Measurements from ENCODE around the gene GALNT2.

Gene GALNT2

DNA sequence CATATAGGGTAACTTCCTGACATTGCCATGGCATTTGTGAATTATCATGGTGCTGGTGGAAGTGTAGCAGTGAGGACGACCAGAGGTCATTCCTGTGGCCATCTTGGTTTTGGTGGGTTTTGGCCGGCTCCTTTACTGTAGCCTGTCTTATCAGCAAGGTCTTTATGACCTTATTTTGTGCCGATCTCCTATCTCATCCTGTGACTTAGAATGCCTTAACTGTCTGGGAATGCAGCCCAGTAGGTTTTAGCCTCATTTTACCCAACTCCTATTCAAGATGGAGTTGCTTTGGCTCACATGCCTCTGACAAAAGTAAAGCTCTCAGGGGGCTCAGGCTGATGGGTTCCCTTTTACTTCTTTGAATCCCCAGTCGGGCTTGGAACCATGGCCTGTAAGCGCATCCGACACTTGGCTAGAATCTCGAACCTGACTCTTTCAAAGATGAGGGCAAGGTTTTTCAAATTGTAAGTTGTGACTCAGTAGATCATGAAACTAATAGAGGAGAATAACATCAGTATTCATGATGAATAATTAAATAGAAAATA is 85.0 kb downstream of the GALNT2 start:
- Histone ChIP-seq H2BK5ac (ENCODE audit: low read length) (no peak overlapping the region), H2BK15ac (ENCODE audit: low read length) (no peak overlapping the region), H2AFZ (ENCODE audit: low read length) (no peak overlapping the region), H3K9ac (ENCODE audit: low read depth, low read length, poor library complexity) (no peak overlapping the region), H3K36me3 (replicated peaks in 1 of 2; ENCODE audit: control insufficient read depth in 2 of 2, insufficient read depth in 2 of 2, low read length in 2 of 2) (no peaks in the 10 kb centered on the region), H4K8ac (ENCODE audit: low read depth, low read length) (no peak overlapping the region), H3K9me3 (replicated peaks in 1 of 2; ENCODE audit: control insufficient read depth in 2 of 2, insufficient read depth in 1 of 2, low read depth in 1 of 2, low read length in 2 of 2) (peaks cover 1 to 5% of the 10 kb centered on the region in 2 donors), H3K18ac (ENCODE audit: low read length) (no peak overlapping the region), H3K23ac (ENCODE audit: low read depth, low read length, poor library complexity) (no peak overlapping the region), H3K79me1 (ENCODE audit: low read depth, low read length) (peaks cover 4% of the 10 kb centered on the region), H3K4ac (ENCODE audit: low read length) (no peak overlapping the region), H3K4me3 (ENCODE audit: low read length in 2 of 2) (no peak overlapping the region), H3K27me3 (ENCODE audit: control insufficient read depth in 3 of 3, insufficient read depth in 3 of 3, low read depth in 1 of 3, low read length in 3 of 3) (no peaks in the 10 kb centered on the region), H3K4me1 (ENCODE audit: control insufficient read depth in 2 of 2, insufficient read depth in 1 of 2, low read depth in 1 of 2, low read length in 2 of 2) (peaks cover 32 to 48% of the 10 kb centered on the region in 2 donors), H3K4me2 (ENCODE audit: insufficient read depth, low read length, poor library complexity, severe bottlenecking) (no peak overlapping the region), H4K91ac (ENCODE audit: low read depth, low read length, poor library complexity) (no peak overlapping the region), H3K27ac (replicated peaks; ENCODE audit: low read length) (no peak overlapping the region), H2BK120ac (ENCODE audit: low read depth, low read length) (no peak overlapping the region), H2BK12ac (ENCODE audit: low read length) (no peak overlapping the region), H2AK5ac (ENCODE audit: low read depth, low read length) (no peak overlapping the region), H3K14ac (ENCODE audit: low read length) (no peak overlapping the region)
- WGBS, 2 donors (ENCODE audit: extremely low coverage in 2 of 2, insufficient read length in 2 of 2, insufficient replicate concordance in 1 of 2): no CpG with 5 or more reads among the region's 7 CpGs
- DNase-seq (ENCODE audit: low spot score): no peak

DNA sequence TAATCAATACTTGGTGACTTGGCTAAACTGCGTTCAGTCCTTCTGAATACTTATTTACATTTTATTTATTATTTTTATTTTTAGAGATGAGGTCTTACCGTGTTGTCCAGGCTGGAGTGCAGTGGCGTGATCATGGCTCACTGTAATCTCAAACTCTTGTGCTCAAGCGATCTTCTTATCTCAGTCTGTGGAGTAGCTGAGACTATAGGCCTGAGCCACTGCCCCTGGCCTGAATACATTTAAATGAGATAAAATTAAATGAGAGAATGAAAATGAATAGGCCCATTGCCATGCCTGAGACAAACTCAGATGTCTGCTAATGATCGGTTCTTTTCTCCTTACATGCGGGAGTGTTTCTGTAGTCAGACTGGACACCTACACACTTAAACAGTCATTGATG is 86.0 kb downstream of the GALNT2 start:
- H3K27ac ChIP-seq (replicated peaks; ENCODE audit: low read length): no peak overlapping the region
- no peak overlapping the region for H3K9ac ChIP-seq (ENCODE audit: low read depth, low read length, poor library complexity)
- peaks cover 28 to 53% of the 10 kb centered on the region in 2 donors for H3K4me1 ChIP-seq (ENCODE audit: control insufficient read depth in 2 of 2, insufficient read depth in 1 of 2, low read depth in 1 of 2, low read length in 2 of 2)
- H2BK12ac ChIP-seq (ENCODE audit: low read length): no peak overlapping the region
- no peak for DNase-seq (ENCODE audit: low spot score)
- no peaks in the 10 kb centered on the region for H3K36me3 ChIP-seq (replicated peaks in 1 of 2; ENCODE audit: control insufficient read depth in 2 of 2, insufficient read depth in 2 of 2, low read length in 2 of 2)
- H3K4ac ChIP-seq (ENCODE audit: low read length): no peak overlapping the region
- H3K9me3 ChIP-seq (replicated peaks in 1 of 2; ENCODE audit: control insufficient read depth in 2 of 2, insufficient read depth in 1 of 2, low read depth in 1 of 2, low read length in 2 of 2): peaks cover 1 to 6% of the 10 kb centered on the region in 2 donors
- no peak overlapping the region for H3K14ac ChIP-seq (ENCODE audit: low read length)
- no CpG with 5 or more reads among the region's 6 CpGs for WGBS, 2 donors (ENCODE audit: extremely low coverage in 2 of 2, insufficient read length in 2 of 2, insufficient replicate concordance in 1 of 2)
- H3K4me3 ChIP-seq (ENCODE audit: low read length in 2 of 2): peak overlapping the region in 1 of 2 donors; percentile 5
- H3K4me2 ChIP-seq (ENCODE audit: insufficient read depth, low read length, poor library complexity, severe bottlenecking): no peak overlapping the region
- H2AK5ac ChIP-seq (ENCODE audit: low read depth, low read length): no peak overlapping the region
- H2BK15ac ChIP-seq (ENCODE audit: low read length): no peak overlapping the region
- peak overlapping the region; percentile 3 for H2AFZ ChIP-seq (ENCODE audit: low read length)
- H4K91ac ChIP-seq (ENCODE audit: low read depth, low read length, poor library complexity): no peak overlapping the region
- H4K8ac ChIP-seq (ENCODE audit: low read depth, low read length): no peak overlapping the region
- H3K27me3 ChIP-seq (ENCODE audit: control insufficient read depth in 3 of 3, insufficient read depth in 3 of 3, low read depth in 1 of 3, low read length in 3 of 3): no peaks in the 10 kb centered on the region
- no peak overlapping the region for H2BK5ac ChIP-seq (ENCODE audit: low read length)
- H3K79me1 ChIP-seq (ENCODE audit: low read depth, low read length): peaks cover 2% of the 10 kb centered on the region
- H3K23ac ChIP-seq (ENCODE audit: low read depth, low read length, poor library complexity): no peak overlapping the region
- no peak overlapping the region for H3K18ac ChIP-seq (ENCODE audit: low read length)
- no peak overlapping the region for H2BK120ac ChIP-seq (ENCODE audit: low read depth, low read length)

DNA sequence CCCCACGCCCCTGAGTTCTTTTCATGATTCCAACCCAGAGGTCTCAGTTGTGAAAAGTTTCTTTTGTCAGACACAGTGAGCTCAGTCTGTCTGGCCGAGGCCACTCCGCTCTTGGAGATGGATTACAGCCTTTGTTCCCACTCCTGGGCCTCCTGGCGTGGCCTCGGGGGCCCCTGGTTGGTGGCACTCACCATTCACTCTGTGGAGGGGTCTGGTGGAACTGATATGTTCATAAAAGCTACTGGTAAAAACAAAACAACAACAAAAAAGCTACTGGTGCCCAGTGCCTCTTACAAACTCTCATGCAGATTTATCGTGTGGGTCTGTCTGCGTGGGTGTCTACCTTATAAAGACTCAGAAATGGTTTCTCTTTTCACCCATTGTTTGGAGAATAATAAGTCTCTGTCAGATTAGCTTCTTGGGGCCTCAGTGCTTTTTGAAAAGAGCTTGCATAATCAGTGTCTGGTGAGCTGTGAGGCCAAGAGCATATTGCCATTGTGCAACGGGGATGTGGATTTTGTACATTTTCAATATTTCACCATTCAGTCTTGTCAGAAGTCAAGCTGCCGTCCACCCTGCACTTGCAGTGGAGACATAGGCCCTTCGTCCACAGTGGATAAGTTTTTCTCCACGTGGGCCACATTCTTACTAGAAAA is 86.7 kb downstream of the GALNT2 start:
- no peak overlapping the region for H3K14ac ChIP-seq (ENCODE audit: low read length)
- H2BK12ac ChIP-seq (ENCODE audit: low read length): no peak overlapping the region
- no peaks in the 10 kb centered on the region for H3K27me3 ChIP-seq (ENCODE audit: control insufficient read depth in 3 of 3, insufficient read depth in 3 of 3, low read depth in 1 of 3, low read length in 3 of 3)
- no peak overlapping the region for H3K4me2 ChIP-seq (ENCODE audit: insufficient read depth, low read length, poor library complexity, severe bottlenecking)
- H3K4me1 ChIP-seq (ENCODE audit: control insufficient read depth in 2 of 2, insufficient read depth in 1 of 2, low read depth in 1 of 2, low read length in 2 of 2): peaks cover 30 to 60% of the 10 kb centered on the region in 2 donors
- H3K18ac ChIP-seq (ENCODE audit: low read length): no peak overlapping the region
- H3K36me3 ChIP-seq (replicated peaks in 1 of 2; ENCODE audit: control insufficient read depth in 2 of 2, insufficient read depth in 2 of 2, low read length in 2 of 2): no peaks in the 10 kb centered on the region
- peak; percentile 33 for DNase-seq (ENCODE audit: low spot score)
- peak overlapping the region; percentile 17 for H2AFZ ChIP-seq (ENCODE audit: low read length)
- no peak overlapping the region for H2BK15ac ChIP-seq (ENCODE audit: low read length)
- no peak overlapping the region for H2AK5ac ChIP-seq (ENCODE audit: low read depth, low read length)
- peak overlapping the region in 1 of 2 donors; percentile 6 for H3K4me3 ChIP-seq (ENCODE audit: low read length in 2 of 2)
- H3K4ac ChIP-seq (ENCODE audit: low read length): no peak overlapping the region
- H3K9ac ChIP-seq (ENCODE audit: low read depth, low read length, poor library complexity): no peak overlapping the region
- peaks cover 1 to 6% of the 10 kb centered on the region in 2 donors for H3K9me3 ChIP-seq (replicated peaks in 1 of 2; ENCODE audit: control insufficient read depth in 2 of 2, insufficient read depth in 1 of 2, low read depth in 1 of 2, low read length in 2 of 2)
- H3K79me1 ChIP-seq (ENCODE audit: low read depth, low read length): peaks cover 2% of the 10 kb centered on the region
- no peak overlapping the region for H4K8ac ChIP-seq (ENCODE audit: low read depth, low read length)
- no peak overlapping the region for H3K23ac ChIP-seq (ENCODE audit: low read depth, low read length, poor library complexity)
- H2BK120ac ChIP-seq (ENCODE audit: low read depth, low read length): no peak overlapping the region
- H4K91ac ChIP-seq (ENCODE audit: low read depth, low read length, poor library complexity): no peak overlapping the region
- H2BK5ac ChIP-seq (ENCODE audit: low read length): no peak overlapping the region
- H3K27ac ChIP-seq (replicated peaks; ENCODE audit: low read length): no peak overlapping the region
- no CpG with 5 or more reads among the region's 11 CpGs for WGBS, 2 donors (ENCODE audit: extremely low coverage in 2 of 2, insufficient read length in 2 of 2, insufficient replicate concordance in 1 of 2)

DNA sequence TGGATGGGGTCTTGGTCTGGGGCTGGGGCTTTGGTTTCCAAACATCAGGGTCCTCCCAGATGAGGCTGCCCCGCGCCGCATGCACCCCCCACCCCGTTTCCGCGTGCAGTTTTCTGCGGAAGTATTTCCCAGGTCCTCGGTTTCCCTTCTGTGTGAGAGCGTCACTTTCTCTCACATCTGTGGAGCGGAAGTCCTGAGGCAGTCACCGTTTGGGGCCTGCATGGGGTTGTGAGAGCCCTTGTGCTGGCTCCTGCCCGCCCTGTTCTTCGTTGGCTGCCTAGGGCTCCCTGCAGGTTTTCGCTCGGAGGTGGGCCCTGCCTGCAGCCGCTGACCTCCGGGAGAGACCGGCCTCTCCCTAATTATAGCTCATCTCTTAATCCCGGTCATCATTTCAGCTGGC is 88.0 kb downstream of the GALNT2 start:
- Histone ChIP-seq H4K91ac (ENCODE audit: low read depth, low read length, poor library complexity) (no peak overlapping the region), H3K27ac (replicated peaks; ENCODE audit: low read length) (no peak overlapping the region), H2BK5ac (ENCODE audit: low read length) (no peak overlapping the region), H2BK15ac (ENCODE audit: low read length) (no peak overlapping the region), H3K23ac (ENCODE audit: low read depth, low read length, poor library complexity) (no peak overlapping the region), H3K4me1 (ENCODE audit: control insufficient read depth in 2 of 2, insufficient read depth in 1 of 2, low read depth in 1 of 2, low read length in 2 of 2) (peaks cover 37 to 63% of the 10 kb centered on the region in 2 donors), H2AFZ (ENCODE audit: low read length) (no peak overlapping the region), H3K36me3 (replicated peaks in 1 of 2; ENCODE audit: control insufficient read depth in 2 of 2, insufficient read depth in 2 of 2, low read length in 2 of 2) (no peaks in the 10 kb centered on the region), H3K79me1 (ENCODE audit: low read depth, low read length) (peaks cover 2% of the 10 kb centered on the region), H3K14ac (ENCODE audit: low read length) (no peak overlapping the region), H3K9me3 (replicated peaks in 1 of 2; ENCODE audit: control insufficient read depth in 2 of 2, insufficient read depth in 1 of 2, low read depth in 1 of 2, low read length in 2 of 2) (peaks cover 1 to 6% of the 10 kb centered on the region in 2 donors), H4K8ac (ENCODE audit: low read depth, low read length) (no peak overlapping the region), H2BK12ac (ENCODE audit: low read length) (no peak overlapping the region), H2AK5ac (ENCODE audit: low read depth, low read length) (no peak overlapping the region), H3K4me2 (ENCODE audit: insufficient read depth, low read length, poor library complexity, severe bottlenecking) (no peak overlapping the region), H3K18ac (ENCODE audit: low read length) (no peak overlapping the region), H3K27me3 (ENCODE audit: control insufficient read depth in 3 of 3, insufficient read depth in 3 of 3, low read depth in 1 of 3, low read length in 3 of 3) (no peaks in the 10 kb centered on the region), H3K9ac (ENCODE audit: low read depth, low read length, poor library complexity) (no peak overlapping the region), H3K4me3 (ENCODE audit: low read length in 2 of 2) (no peak overlapping the region), H3K4ac (ENCODE audit: low read length) (no peak overlapping the region), H2BK120ac (ENCODE audit: low read depth, low read length) (no peak overlapping the region)
- WGBS, 2 donors (ENCODE audit: extremely low coverage in 2 of 2, insufficient read length in 2 of 2, insufficient replicate concordance in 1 of 2): no CpG with 5 or more reads among the region's 19 CpGs
- no peak for DNase-seq (ENCODE audit: low spot score)

Data from neuronal stem cell (in vitro differentiated cells).